Medulla oblongata (tissue), 1 donor: ENCODE data around the gene DCHS2.
A peak's percentile ranks its signal among the peaks of the same experiment; 100 is the strongest.

Source experiments
- DNase-seq: peaks from one replicate; pipeline ENCODE4 v3.0.0-alpha.2; 2015; ENCODE audit errors: extremely low spot score

DCHS2 gene

GRCh38 chr4:154319736-154320135 lies 171.9 kb downstream of the DCHS2 start:
- DNase-seq: no peak

GRCh38 chr4:154317201-154317999 lies 174.2 kb downstream of the DCHS2 start:
- DNase-seq: no peak

- no peak for DNase-seq
Observed at GRCh38 chr4:154315741-154316140, 175.9 kb downstream of the DCHS2 start.

DNA sequence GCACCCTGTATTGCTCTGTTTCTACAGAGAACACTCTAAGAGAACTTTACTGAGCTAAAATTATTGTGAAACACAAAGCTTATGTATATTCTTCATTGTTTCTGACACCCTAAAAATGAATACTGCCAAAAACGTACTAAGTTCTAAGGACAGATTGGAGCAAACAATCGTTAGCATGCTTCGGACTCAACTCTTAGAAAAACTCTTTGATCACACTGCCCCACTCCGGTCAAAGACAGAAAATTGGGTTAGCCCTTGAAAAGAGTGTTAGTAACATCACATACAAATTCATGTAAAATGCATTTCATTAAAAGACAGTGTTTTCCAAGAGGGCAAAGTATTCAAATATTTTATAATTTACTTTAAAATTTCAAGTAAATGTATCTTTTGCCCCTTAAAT lies 177.4 kb downstream of the DCHS2 start:
- peak; percentile 66 for DNase-seq

GRCh38 chr4:154313004-154313585 lies 178.5 kb downstream of the DCHS2 start:
- DNase-seq: no peak

GRCh38 chr4:154312246-154312645 lies 179.4 kb downstream of the DCHS2 start:
- DNase-seq: no peak

DNA sequence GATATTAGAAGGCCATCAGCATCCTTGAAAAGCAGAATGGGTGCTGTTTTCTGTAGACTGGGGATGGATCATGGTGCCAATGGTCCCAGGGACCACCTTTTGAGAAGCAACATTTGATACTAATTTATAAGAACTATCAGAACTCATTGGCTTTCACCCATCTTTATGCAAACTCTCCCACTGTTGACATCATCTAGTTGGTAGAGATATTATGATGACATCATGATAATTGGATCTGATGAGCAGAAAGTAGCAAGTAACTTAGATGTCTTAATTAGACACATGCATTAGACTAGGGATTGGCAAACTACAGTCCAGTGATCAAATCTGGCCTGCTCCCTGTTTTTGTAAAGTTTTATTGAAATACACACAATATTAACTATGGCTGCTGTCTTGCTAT lies 181.0 kb downstream of the DCHS2 start:
- DNase-seq: no peak

DNA sequence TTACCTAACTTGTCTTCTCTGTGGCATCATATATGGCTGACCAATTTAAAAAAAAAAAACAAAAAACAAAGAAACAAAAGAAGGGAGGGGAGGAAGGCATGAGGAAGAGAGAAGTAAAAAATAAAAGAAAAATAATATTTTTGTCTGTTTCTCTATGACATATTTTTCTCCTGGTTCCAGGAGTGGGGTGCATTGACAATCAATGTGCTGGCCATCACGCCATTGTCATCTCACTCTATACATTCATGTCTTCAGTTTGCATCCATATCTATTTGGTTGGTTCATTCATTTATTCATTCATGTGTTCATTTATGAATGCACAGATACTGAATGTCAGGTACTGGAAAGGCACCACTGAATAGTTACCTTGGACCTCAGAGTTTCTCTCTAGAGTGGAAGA lies 183.4 kb downstream of the DCHS2 start:
- no peak for DNase-seq

GRCh38 chr4:154307451-154307850 lies 184.1 kb downstream of the DCHS2 start:
- DNase-seq: no peak

- no peak for DNase-seq
Observed at GRCh38 chr4:154305616-154306015, 186.0 kb downstream of the DCHS2 start.

DNA sequence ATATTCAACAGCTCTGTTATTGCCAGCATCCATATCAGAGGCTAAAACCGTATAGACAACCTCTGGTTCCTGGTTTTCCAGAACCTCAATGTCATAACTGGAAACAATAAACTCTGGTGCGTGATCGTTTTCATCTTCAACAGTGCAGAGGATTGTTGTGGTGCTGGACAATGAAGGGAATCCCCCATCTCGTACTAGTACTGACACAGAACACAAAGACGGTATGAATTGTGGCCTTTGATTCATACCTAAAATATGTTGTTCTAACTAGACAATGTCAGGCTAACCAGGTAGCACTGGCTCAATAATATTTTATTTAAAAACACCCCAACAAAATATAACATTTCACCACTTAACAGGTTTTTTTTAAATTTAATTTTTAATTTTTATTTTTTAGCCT lies 186.9 kb downstream of the DCHS2 start:
- no peak for DNase-seq

DNA sequence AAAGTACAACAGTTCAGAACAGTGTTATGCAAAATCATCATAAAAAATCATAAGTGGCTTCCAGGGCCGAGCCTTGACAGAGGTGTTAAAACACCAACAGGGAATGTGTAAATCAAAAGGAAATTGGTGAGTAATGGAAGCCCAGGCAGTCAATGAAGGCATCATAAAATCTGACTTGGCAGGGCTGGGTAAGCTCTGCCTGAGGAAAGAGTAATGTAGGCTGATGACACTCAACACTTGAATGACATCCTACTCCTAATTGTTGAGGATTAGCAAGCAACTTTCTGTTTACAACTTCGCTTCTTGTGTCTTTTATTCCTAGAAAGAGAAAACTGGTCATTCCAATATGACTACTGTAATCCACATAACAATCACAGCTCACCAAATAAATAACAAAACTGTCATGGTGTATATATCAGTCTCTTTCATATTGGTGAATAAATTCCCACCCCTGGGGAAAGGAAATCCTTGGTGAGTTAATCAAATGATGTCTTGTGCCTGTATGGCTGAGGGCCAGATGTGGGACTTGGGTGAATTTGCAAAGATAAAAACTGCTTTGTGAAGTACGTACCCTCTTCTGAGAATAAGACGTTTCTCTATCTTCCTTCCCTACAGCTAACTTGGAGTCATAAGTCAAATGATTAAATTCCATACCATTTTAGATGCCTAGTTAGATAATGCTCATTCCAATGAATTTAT lies 196.8 kb downstream of the DCHS2 start:
- DNase-seq: no peak

DNA sequence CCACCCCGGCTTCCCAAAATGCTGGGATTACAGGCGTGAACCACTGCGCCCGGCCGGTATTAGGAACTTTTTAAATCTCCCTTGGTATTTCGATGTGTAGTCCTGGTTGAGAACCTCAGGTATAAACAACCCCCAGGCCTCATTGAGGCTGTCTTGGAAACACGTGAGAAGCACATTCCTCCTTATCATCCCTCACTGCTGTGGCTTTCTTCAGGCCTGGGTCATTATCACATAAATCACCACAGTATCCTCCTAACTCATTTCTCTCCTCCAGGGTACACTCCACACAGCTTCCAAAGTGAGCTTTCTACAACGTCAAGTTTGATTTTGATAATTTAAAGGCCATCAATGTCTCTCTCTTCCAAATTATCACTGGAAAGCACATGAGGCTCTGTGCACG lies 198.2 kb downstream of the DCHS2 start:
- DNase-seq: no peak

GRCh38 chr4:154292589-154292988 lies 199.0 kb downstream of the DCHS2 start:
- no peak for DNase-seq

DNA sequence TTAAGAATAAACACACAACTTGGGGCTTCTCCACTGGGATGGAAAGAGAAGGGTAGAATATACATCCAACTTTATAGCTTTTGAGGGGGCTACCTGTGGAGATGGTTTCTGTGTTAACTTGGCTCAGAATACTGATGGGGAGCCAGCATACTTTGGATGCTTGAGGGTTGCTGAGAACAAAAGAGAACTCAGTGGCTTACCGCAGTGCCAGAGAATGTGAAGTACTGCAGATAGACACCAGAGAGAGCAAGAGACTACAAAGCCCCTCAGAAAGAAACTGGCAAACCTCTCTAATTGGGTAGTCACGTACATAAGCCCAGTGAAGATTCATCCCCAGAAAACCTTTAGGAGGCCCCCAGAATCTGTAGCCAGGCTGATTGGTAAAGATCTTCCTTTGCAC lies 214.4 kb downstream of the DCHS2 start:
- DNase-seq: no peak

GRCh38 chr4:154276496-154276895 lies 215.1 kb downstream of the DCHS2 start:
- no peak for DNase-seq

DNA sequence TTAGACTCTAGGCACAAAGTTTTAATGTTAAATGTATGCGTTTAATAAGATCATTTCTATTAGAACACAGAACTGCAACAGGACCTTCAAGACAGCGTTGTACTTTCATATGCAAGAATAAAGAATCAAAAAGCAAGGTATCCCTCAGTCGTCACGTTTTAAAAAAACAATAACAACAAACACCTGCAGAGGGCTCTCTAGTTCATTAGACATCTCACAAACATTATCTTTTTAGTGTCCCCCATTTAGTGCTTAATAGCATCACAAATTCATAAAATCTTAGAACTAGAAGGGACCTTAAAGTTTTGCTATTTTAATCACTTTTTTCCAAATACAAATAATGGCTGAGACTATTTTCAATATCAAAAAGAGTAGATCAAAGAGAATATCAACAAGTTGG lies 236.6 kb downstream of the DCHS2 start:
- no peak for DNase-seq

DNA sequence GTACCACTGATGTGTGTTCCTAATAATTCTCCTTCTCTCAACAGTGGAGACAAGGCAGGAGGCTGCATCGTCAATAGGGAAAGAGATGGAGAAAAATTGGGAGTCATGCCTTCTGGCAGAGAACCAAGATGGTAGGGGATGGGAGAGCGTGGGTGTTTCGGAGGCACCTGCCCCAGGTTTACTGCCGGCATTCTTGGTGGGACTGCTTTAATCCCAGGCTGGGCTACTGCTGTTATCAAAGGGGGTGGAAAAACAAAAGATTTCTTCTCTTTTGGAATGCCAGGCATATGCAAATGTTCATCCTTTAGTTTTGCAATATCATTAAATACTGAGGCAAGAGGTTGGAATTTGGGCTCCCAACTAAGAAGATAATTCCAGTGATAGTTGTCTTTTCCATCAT lies 257.0 kb downstream of the DCHS2 start:
- DNase-seq: no peak

DNA sequence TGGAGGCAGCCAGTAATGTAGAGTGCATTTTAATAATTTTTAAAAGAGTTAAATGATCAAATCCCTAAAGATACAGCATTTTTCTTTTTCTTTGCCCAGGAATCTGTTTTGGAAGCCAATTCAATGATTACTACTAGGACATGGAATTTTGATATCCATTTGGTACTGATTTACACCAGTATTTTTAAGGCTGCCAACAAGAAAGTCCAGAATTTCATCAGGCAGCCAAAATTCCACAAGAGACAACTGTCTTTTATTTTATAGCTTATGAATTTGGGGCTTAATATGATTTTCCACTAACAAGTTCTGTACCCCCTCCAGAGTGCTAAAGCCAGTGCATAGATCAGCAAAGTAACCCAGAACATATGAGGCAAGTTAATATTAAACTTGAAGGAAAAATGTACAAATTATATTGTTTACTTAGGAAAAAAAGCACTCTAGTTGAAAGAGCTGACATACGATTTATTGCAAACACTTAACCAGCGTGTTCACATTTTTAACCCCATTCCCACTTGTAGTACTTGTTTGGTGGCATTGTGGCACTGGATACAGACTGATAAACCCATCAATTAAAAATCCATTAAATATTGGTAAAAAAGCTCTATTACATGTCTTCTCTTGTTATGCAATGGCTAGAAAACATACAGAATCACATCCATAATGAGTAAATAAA lies 259.7 kb downstream of the DCHS2 start:
- no peak for DNase-seq

DNA sequence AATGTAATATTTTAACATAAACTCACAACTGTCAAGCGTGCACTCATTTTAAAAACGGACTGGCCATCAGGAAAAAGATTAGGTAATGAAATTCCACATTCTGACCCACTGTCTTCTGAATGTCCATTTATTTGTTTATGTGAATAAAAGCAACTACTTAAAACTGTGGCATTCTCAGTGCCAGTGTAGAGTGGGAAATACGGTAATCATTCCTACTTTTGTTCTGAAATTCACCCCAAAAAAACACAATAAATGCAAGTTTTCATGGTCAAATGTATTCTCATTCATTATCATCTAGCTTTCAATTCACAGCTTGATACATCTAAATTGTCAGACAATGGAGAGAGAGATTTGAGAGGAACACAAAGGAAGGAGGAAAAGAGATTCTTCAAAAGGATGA lies 260.9 kb downstream of the DCHS2 start:
- DNase-seq: no peak

DNA sequence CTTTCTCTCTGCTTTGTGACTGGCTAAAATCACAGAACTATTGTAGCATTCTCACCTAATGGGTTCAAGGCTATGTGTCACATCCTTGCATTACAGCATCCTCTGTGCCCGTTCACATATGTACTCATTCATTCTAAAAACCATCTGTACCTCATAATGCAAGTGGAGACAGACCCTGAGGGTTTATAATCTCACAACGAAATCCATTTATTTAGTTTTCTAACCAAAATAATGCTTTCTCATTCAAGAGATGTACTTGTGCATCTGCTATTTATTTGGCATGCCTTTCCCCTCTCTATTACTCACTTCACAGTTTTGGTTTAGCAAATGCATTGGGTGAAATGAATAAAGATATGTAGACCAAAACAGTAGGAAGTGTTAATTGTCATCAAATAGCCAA lies 261.5 kb downstream of the DCHS2 start:
- DNase-seq: no peak

DNA sequence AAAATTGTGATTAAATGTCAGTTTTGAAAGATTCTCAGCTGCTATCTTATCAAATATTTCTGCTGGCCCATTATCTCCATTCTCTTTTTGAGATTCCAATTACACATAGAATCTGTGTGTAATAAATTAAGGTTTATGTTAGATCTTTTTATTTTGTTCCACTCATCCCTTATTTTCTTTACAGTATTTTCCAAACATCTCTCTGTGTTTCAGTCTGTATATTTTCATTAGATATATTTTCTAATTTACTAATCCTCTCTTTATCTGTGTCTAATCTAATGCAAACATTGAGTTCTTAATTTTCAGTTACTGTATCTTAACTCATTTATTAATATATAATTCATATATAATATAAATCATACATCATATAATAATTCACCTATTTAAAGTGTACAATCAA lies 268.7 kb downstream of the DCHS2 start:
- DNase-seq: no peak

GRCh38 chr4:154218051-154218450 lies 273.5 kb downstream of the DCHS2 start:
- no peak for DNase-seq
